HEK293 (cell line): Measurements from ENCODE around the gene SOWAHA.
A peak's percentile ranks its signal among the peaks of the same experiment; 100 is the strongest.

Experiments
- BCL11A ChIP-seq: fragments of 450-650 bp; formaldehyde crosslinking; IDR thresholded peaks from 2 replicates; pipeline ENCODE4 v1.5.1; 2016; ENCODE audit warnings: low read depth, missing biosample characterization, missing genetic modification characterization
- GFI1B ChIP-seq: fragments of 450-650 bp; formaldehyde crosslinking; IDR thresholded peaks from 2 replicates; pipeline ENCODE4 v1.5.1; 2016; ENCODE audit warnings: missing biosample characterization, missing genetic modification characterization
- GLIS1 ChIP-seq: fragments of 450-650 bp; formaldehyde crosslinking; IDR thresholded peaks from 2 replicates; pipeline ENCODE4 v1.5.1; 2016; ENCODE audit warnings: missing biosample characterization, missing genetic modification characterization
- IKZF3 ChIP-seq: fragments of 450-650 bp; IDR thresholded peaks from 2 replicates; pipeline ENCODE4 v1.5.0; 2018; ENCODE audit warnings: missing biosample characterization, mild to moderate bottlenecking, missing genetic modification characterization, moderate library complexity
- KLF7 ChIP-seq: fragments of 450-650 bp; formaldehyde crosslinking; IDR thresholded peaks from 2 replicates; pipeline ENCODE4 v1.5.1; 2016; ENCODE audit warnings: missing biosample characterization, missing genetic modification characterization, borderline replicate concordance
- SALL2 ChIP-seq: fragments of 450-650 bp; formaldehyde crosslinking; IDR thresholded peaks from 2 replicates; pipeline ENCODE4 v1.5.0; 2017; ENCODE audit warnings: missing biosample characterization, mild to moderate bottlenecking, missing genetic modification characterization, borderline replicate concordance
- ZBTB17 ChIP-seq: fragments of 450-650 bp; formaldehyde crosslinking; IDR thresholded peaks from 2 replicates; pipeline ENCODE4 v1.5.1; 2016; ENCODE audit warnings: missing biosample characterization, missing genetic modification characterization
- ZBTB44 ChIP-seq: fragments of 450-650 bp; IDR thresholded peaks from 2 replicates; pipeline ENCODE4 v1.5.1; 2018; ENCODE audit warnings: missing biosample characterization, mild to moderate bottlenecking, missing genetic modification characterization
- ZFHX2 ChIP-seq: fragments of 450-650 bp; formaldehyde crosslinking; conservative IDR thresholded peaks from 2 replicates; pipeline ENCODE4 v1.5.1; 2016; ENCODE audit warnings: missing biosample characterization, missing genetic modification characterization
- ZFP37 ChIP-seq: fragments of 450-650 bp; formaldehyde crosslinking; IDR thresholded peaks from 2 replicates; pipeline ENCODE4 v1.5.1; 2016; ENCODE audit warnings: missing biosample characterization, missing genetic modification characterization
- ZIC2 ChIP-seq: fragments of 450-650 bp; formaldehyde crosslinking; IDR thresholded peaks from 2 replicates; pipeline ENCODE4 v1.5.1; 2016; ENCODE audit warnings: missing biosample characterization, missing genetic modification characterization
- ZNF133 ChIP-seq: fragments of 450-650 bp; formaldehyde crosslinking; IDR thresholded peaks from 2 replicates; pipeline ENCODE4 v1.5.1; 2016; ENCODE audit warnings: missing biosample characterization, missing genetic modification characterization
- ZNF26 ChIP-seq: fragments of 450-650 bp; formaldehyde crosslinking; IDR thresholded peaks from 2 replicates; pipeline ENCODE4 v1.5.1; 2016; ENCODE audit warnings: missing biosample characterization, missing genetic modification characterization
- ZNF302 ChIP-seq: fragments of 450-650 bp; formaldehyde crosslinking; IDR thresholded peaks from 2 replicates; pipeline ENCODE4 v1.5.1; 2016; ENCODE audit warnings: missing biosample characterization, missing genetic modification characterization, low read depth
- ZNF324 ChIP-seq: fragments of 450-650 bp; formaldehyde crosslinking; IDR thresholded peaks from 2 replicates; pipeline ENCODE4 v1.5.1; 2016; ENCODE audit warnings: missing biosample characterization, missing genetic modification characterization
- ZNF362 ChIP-seq: fragments of 450-650 bp; formaldehyde crosslinking; IDR thresholded peaks from 2 replicates; pipeline ENCODE4 v1.5.1; 2016; ENCODE audit warnings: missing biosample characterization, missing genetic modification characterization
- ZNF433 ChIP-seq: fragments of 450-650 bp; formaldehyde crosslinking; IDR thresholded peaks from 2 replicates; pipeline ENCODE4 v1.5.1; 2016; ENCODE audit warnings: missing biosample characterization, missing genetic modification characterization, low read depth
- ZNF510 ChIP-seq: fragments of 450-650 bp; formaldehyde crosslinking; IDR thresholded peaks from 2 replicates; pipeline ENCODE4 v1.5.1; 2018; ENCODE audit warnings: mild to moderate bottlenecking, missing genetic modification characterization, missing biosample characterization; ENCODE audit not compliant: insufficient replicate concordance
- ZNF558 ChIP-seq: fragments of 450-650 bp; formaldehyde crosslinking; IDR thresholded peaks from 2 replicates; pipeline ENCODE4 v1.5.1; 2016; ENCODE audit warnings: missing biosample characterization, missing genetic modification characterization
- ZNF560 ChIP-seq: fragments of 450-650 bp; formaldehyde crosslinking; IDR thresholded peaks from 2 replicates; pipeline ENCODE4 v1.5.1; 2017; ENCODE audit warnings: missing biosample characterization, missing genetic modification characterization, borderline replicate concordance
- ZNF561 ChIP-seq: fragments of 450-650 bp; IDR thresholded peaks from 2 replicates; pipeline ENCODE4 v1.5.1; 2018; ENCODE audit warnings: missing biosample characterization, missing genetic modification characterization, borderline replicate concordance
- ZNF571 ChIP-seq: fragments of 450-650 bp; formaldehyde crosslinking; IDR thresholded peaks from 2 replicates; pipeline ENCODE4 v1.5.0; 2017; ENCODE audit warnings: missing biosample characterization, missing genetic modification characterization
- ZNF585B ChIP-seq: fragments of 450-650 bp; formaldehyde crosslinking; IDR thresholded peaks from 2 replicates; pipeline ENCODE4 v1.5.1; 2016; ENCODE audit warnings: missing biosample characterization, missing genetic modification characterization
- ZNF621 ChIP-seq: fragments of 450-650 bp; formaldehyde crosslinking; IDR thresholded peaks from 2 replicates; pipeline ENCODE4 v1.5.1; 2017; ENCODE audit warnings: missing biosample characterization, missing genetic modification characterization
- ZNF624 ChIP-seq: fragments of 450-650 bp; formaldehyde crosslinking; IDR thresholded peaks from 2 replicates; pipeline ENCODE4 v1.5.1; 2017; ENCODE audit warnings: missing biosample characterization, missing genetic modification characterization
- ZNF768 ChIP-seq: fragments of 450-650 bp; formaldehyde crosslinking; IDR thresholded peaks from 2 replicates; pipeline ENCODE4 v1.5.1; 2018; ENCODE audit warnings: missing biosample characterization, mild to moderate bottlenecking, missing genetic modification characterization
- ZSCAN30 ChIP-seq: fragments of 450-650 bp; IDR thresholded peaks from 2 replicates; pipeline ENCODE4 v1.5.1; 2018; ENCODE audit warnings: missing biosample characterization, mild to moderate bottlenecking, missing genetic modification characterization, moderate library complexity
- TF ChIP-seq, protein P1 (sequence below): fragments of 450-650 bp; formaldehyde crosslinking; IDR thresholded peaks from 2 replicates; pipeline ENCODE4 v1.5.1; 2016; ENCODE audit warnings: missing biosample characterization, missing genetic modification characterization
- TF ChIP-seq, protein P2 (sequence below): fragments of 450-650 bp; formaldehyde crosslinking; IDR thresholded peaks from 2 replicates; pipeline ENCODE4 v1.5.1; 2016; ENCODE audit warnings: missing biosample characterization, missing genetic modification characterization
- TF ChIP-seq, protein P3 (sequence below): fragments of 450-650 bp; formaldehyde crosslinking; IDR thresholded peaks from 2 replicates; pipeline ENCODE4 v1.5.1; 2017; ENCODE audit warnings: missing biosample characterization, missing genetic modification characterization
- TF ChIP-seq, protein P4 (sequence below): fragments of 450-650 bp; formaldehyde crosslinking; IDR thresholded peaks from 2 replicates; pipeline ENCODE4 v1.5.1; 2017; ENCODE audit warnings: missing biosample characterization, missing genetic modification characterization

Gene SOWAHA

GRCh38 chr5:132820162-132820754, 7.2 kb downstream of the SOWAHA start (continued):
- TF ChIP-seq, protein P1, sequence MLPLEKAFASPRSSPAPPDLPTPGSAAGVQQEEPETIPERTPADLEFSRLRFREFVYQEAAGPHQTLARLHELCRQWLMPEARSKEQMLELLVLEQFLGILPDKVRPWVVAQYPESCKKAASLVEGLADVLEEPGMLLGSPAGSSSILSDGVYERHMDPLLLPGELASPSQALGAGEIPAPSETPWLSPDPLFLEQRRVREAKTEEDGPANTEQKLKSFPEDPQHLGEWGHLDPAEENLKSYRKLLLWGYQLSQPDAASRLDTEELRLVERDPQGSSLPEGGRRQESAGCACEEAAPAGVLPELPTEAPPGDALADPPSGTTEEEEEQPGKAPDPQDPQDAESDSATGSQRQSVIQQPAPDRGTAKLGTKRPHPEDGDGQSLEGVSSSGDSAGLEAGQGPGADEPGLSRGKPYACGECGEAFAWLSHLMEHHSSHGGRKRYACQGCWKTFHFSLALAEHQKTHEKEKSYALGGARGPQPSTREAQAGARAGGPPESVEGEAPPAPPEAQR (tag by site-specific recombination): no peak
- TF ChIP-seq ZNF560 (tag by site-specific recombination) (no peak), ZIC2 (tag by site-specific recombination) (no peak), ZNF26 (tag by site-specific recombination) (no peak), ZNF510 (tag by site-specific recombination) (no peak), ZNF621 (tag by site-specific recombination) (no peak), IKZF3 (tag by site-specific recombination) (0 out of 2 replicates have a peak, but pooled peaks have one; percentile 9), ZFP37 (tag by site-specific recombination) (peak; percentile 85; the same call in 1 of the 2 replicates), ZSCAN30 (tag by site-specific recombination) (0 out of 2 replicates have a peak, but pooled peaks have one; percentile 36), ZNF558 (no peak), ZNF561 (no peak), ZBTB17 (tag by site-specific recombination) (peak; percentile 55), ZBTB44 (tag by site-specific recombination) (no peak), ZNF302 (tag by site-specific recombination) (no peak), ZFHX2 (tag by site-specific recombination) (no peak), ZNF433 (tag by site-specific recombination) (no peak), GLIS1 (tag by site-specific recombination) (no peak), ZNF324 (no peak), GFI1B (tag by site-specific recombination) (no peak), KLF7 (tag by site-specific recombination) (no peak), ZNF133 (tag by site-specific recombination) (no peak), BCL11A (tag by site-specific recombination) (no peak), ZNF768 (tag by site-specific recombination) (no peak), ZNF571 (tag by site-specific recombination) (no peak), ZNF624 (tag by site-specific recombination) (no peak), ZNF362 (no peak), SALL2 (tag by site-specific recombination) (no peak), ZNF585B (tag by site-specific recombination) (no peak)
- TF ChIP-seq, protein P2, sequence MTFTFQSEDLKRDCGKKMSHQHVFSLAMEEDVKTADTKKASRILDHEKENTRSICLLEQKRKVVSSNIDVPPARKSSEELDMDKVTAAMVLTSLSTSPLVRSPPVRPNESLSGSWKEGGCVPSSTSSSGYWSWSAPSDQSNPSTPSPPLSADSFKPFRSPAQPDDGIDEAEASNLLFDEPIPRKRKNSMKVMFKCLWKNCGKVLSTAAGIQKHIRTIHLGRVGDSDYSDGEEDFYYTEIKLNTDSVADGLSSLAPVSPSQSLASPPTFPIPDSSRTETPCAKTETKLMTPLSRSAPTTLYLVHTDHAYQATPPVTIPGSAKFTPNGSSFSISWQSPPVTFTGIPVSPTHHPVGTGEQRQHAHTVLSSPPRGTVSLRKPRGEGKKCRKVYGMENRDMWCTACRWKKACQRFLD: no peak
- TF ChIP-seq, protein P3, sequence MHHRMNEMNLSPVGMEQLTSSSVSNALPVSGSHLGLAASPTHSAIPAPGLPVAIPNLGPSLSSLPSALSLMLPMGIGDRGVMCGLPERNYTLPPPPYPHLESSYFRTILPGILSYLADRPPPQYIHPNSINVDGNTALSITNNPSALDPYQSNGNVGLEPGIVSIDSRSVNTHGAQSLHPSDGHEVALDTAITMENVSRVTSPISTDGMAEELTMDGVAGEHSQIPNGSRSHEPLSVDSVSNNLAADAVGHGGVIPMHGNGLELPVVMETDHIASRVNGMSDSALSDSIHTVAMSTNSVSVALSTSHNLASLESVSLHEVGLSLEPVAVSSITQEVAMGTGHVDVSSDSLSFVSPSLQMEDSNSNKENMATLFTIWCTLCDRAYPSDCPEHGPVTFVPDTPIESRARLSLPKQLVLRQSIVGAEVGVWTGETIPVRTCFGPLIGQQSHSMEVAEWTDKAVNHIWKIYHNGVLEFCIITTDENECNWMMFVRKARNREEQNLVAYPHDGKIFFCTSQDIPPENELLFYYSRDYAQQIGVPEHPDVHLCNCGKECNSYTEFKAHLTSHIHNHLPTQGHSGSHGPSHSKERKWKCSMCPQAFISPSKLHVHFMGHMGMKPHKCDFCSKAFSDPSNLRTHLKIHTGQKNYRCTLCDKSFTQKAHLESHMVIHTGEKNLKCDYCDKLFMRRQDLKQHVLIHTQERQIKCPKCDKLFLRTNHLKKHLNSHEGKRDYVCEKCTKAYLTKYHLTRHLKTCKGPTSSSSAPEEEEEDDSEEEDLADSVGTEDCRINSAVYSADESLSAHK (tag by site-specific recombination): no peak
- TF ChIP-seq, protein P4, sequence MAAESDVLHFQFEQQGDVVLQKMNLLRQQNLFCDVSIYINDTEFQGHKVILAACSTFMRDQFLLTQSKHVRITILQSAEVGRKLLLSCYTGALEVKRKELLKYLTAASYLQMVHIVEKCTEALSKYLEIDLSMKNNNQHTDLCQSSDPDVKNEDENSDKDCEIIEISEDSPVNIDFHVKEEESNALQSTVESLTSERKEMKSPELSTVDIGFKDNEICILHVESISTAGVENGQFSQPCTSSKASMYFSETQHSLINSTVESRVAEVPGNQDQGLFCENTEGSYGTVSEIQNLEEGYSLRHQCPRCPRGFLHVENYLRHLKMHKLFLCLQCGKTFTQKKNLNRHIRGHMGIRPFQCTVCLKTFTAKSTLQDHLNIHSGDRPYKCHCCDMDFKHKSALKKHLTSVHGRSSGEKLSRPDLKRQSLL: no peak
